HG03159 (cell line): Measurements from ENCODE around the gene GRIN2A.
"Not testable (repeated sequence)": the region's sequence is repeated elsewhere in the genome, so short reads cannot be mapped to it uniquely, and the experiment has no call there.

Experiments used
- ATAC-seq: cut with Tn5 transposase; IDR thresholded peaks from one replicate; pipeline ENCODE4 v1.9.1; 2021; ENCODE audit warnings: mild to moderate bottlenecking, moderate library complexity; ENCODE audit not compliant: unreplicated experiment

Gene GRIN2A

DNA sequence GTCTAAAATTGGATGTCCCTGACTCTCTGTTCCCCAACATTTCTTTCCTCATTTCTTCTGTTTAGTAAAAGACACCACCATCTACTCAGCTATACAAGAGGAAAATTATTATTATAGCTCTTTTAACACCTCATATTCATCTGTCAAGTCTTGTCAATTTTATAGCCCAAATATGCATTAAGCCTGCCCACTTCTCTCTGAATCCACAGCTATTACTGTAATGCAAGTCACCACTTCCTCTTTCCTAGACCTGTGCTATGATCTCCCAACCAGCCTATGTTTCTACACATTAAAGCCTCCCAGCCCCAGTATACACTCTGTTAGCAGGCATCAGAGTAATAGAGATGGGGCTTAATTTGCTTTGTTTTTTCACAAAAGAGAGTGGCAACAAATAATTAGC, 252.9 kb downstream of the GRIN2A start:
- ATAC-seq, result peak; percentile 77

GRCh38 chr16:9922441-9922840, 259.8 kb downstream of the GRIN2A start:
- no peak for ATAC-seq

- ATAC-seq, result no peak
These were observed 260.2 kb downstream of the GRIN2A start for GRCh38 chr16:9921997-9922396.

- no peak for ATAC-seq
These were observed 262.8 kb downstream of the GRIN2A start for GRCh38 chr16:9919460-9919859.

DNA sequence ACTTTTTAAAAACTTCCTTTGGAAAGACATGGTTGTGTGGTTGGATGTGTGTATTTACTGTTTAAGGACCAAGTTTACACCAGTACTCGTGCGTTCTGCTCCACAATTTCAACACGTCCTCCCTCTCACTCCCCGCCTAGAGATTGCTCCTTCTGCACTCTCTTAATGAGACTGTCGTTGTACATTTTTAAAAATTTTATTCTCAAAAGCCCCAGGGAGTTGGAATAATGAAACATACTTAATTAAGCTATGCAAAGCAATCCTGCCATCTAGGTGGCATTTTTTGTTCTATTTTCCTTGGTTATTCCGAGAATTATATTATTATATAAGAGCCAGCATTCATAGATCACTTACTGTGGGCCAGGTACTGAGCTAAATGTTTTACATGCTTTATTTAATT, 264.5 kb downstream of the GRIN2A start:
- ATAC-seq, result no peak

DNA sequence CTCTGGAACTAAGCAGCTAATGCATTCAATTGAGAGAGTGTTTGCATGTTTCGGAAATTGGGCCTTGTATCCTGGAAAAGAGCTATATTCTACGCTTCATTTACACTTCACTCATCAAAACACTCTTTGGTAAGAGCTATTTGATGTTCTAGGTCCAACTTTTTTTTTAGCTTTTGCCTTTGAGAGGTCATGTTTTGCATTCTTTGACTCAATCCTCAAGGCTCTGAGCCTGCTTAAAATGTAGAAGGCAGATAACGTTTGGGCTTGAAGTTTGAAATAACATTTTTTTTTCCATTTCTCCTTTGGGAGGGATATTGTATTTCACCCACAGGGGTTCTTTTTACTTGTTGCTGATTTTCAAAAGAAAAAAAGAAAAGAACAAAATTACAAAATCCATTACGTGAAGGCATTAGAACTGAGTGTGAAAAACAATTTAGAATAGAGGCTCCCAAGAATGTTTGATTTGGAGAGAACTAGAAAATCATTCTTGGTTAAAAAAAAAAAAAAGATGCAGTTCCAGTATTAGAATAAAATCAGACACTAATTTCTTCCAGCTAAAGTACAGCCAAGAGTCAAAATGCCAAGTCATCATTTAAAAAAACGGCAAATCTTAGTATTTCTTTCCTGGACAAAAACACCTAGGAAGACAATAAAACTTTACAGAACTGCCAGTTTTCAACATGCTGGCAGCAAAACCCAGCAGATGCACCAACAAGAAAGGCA, 268.5 kb downstream of the GRIN2A start:
- ATAC-seq, result no peak

DNA sequence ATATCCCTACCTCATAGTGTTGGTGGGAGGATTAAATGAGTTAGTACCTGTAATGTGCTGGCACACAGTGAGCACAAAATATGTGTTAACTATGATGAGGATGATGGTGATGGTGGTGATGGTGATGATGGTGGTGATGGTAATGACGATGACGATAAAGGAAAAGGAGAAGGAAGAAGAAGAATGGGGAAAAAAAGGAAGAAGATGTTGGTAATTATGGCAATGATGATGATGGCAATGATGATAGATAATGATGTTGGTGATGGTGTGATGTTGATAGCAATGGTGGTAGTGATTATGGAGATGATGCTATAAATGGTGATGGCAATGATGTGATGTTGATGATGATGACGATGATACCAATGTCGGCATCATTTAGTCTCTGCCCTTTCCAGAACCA, 270.2 kb downstream of the GRIN2A start:
- ATAC-seq, result no peak

DNA sequence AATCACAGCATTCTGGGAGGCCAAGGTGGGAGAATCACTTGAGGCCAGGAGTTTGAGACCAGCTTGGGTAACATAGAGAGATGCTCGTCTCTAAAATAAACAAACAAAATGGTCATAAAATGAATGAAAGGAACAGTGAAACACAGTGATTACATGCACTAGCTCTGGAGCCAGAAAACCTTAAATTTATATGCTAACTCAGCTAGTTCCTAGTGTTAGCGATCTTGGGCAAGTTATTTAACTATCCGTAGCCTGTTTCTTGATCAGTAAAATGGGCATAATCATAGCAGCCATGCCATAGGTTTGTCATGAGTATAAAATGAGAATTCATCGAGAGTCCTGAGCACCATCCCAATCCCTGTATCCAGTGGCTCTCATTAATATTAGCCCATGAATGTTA, 271.0 kb downstream of the GRIN2A start:
- no peak for ATAC-seq

- no peak for ATAC-seq
These were observed 273.0 kb downstream of the GRIN2A start for GRCh38 chr16:9909072-9909825.

GRCh38 chr16:9908613-9909012, 273.6 kb downstream of the GRIN2A start:
- ATAC-seq, result no peak

DNA sequence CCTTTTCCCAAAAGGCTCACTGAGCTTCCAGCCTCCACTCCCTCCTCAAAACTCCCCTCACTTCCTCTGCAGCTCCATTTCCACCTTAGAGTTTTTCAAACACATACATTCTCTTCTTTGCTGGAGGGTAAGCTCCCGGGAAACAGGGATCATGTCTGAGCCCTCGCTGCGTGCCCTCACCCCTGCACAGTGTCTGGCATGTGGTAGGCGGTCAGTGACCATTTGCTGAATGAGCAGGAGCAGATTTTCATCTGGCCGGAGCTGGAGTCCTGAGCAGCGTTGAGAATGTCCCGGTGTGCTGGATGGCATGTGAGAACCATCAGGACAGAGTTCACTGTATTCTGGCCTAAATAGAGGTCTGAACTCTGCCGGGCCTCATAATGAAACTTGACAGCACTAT, 274.5 kb downstream of the GRIN2A start:
- no peak for ATAC-seq

- no peak for ATAC-seq
These were observed 276.0 kb downstream of the GRIN2A start for GRCh38 chr16:9906218-9906617.

DNA sequence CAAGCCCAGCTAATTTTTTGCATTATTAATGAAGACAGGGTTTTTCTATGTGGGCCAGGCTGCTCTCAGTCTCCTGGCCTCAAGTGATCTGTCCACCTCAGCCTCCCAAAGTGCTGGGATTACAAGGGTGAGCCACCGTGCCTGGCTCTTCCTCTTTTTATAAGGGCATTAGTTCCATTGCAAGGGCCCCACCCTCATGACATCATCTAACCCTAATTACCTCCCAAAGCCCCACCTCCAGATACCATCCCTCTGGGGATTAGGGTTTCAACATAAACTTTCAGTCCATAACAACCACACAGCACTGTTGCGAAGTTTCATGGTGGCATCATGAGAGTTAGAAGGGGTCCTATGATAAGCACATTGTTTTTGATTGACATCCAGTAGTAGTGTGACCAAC, 277.7 kb downstream of the GRIN2A start:
- no peak for ATAC-seq

DNA sequence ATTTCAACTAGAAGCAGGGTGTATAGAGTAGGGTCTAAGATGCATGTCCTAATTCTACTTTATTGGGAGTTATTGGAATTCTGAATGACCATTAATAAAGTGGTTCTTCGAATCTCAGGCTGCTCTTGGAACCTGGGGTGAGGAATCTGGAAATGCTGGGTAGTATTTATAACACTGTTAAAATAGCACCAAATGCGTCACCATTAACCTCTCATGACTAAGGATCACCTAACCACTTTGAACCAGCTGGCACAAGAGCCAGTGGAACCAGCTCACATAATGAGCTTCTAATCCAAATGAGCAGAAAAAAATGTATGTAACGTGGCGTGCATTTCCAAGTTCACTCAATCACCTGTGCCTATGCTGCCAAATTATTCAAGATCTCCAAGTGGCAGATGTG, 281.7 kb downstream of the GRIN2A start:
- no peak for ATAC-seq

DNA sequence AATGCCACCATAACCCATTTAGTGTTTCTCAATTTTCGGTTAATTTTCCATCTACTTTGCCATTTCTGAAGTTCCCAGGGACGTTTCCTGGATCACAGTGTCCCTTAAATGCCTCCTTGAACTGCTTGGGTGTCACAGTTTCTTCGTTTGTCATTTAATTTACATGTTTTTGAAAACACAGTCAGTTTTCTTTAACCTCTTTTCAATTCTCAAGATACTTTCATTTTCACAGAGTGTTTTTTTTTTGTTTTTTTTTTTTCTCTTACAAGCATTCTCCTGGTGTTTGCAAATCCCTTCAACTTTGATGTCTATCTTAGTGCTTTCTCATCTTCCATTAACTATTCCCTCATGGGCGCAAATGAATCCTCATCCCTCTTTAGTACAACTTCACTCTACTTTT, 283.7 kb downstream of the GRIN2A start:
- no peak for ATAC-seq

GRCh38 chr16:9898124-9898523, 284.1 kb downstream of the GRIN2A start:
- no peak for ATAC-seq

DNA sequence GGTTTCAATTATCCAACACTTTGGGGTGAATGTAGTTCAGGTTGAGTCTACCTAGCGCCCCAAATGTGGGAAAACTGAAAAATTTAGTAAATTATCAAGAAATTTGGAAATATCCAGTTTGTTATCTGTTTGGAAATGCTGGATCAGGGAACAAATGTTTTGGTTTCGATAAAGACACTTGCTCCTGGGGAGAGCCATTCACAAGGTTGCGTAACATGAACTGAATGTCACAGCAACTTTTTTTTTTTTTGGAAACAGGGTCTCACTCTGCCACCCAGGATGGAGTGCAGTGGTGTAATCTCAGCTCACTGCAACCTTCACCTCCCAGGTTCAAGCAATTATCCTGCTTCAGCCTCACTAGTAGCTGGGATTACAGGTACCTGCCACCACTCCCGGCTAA, 286.4 kb downstream of the GRIN2A start:
- no peak for ATAC-seq

- ATAC-seq, result no peak
These were observed 296.4 kb downstream of the GRIN2A start for GRCh38 chr16:9885876-9886275.

GRCh38 chr16:9885467-9885866, 296.8 kb downstream of the GRIN2A start:
- no peak for ATAC-seq

DNA sequence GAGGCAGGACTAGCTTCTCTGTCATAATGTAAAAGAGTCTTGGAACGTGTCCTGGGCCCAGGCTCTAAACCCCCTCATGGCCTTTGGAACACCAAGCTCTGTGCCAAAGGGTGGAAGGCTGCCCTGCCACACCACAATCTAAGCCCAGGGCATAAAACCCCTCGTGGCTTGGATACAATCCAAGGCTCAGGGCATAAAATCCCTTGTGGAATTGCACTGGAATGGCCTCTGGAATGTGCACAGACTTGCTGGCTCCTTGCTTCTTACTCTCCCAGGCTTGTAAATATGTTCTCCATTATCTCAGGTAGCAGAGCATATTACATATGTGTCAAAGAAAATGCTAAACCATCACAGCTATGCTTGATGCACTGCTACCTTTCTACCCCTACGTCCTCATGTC, 306.2 kb downstream of the GRIN2A start:
- ATAC-seq, result not testable (repeated sequence)

DNA sequence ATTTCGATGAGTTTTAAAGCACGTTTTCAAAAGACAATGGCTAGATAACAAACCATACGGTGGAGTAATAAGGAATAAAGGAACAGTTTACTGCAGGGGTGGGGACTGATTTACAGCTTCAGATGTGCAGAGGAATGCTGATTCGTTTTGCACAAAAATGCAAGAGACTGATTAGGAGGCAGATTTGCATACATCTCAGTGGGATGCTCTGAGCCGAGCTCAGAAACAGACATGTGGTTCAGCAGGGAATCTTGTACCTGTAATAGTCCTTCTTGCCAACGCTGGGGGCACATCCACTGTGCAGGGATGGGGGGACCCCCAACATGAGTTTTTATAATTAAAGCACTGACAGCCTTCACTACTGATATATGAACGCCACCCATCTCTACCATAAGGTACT, 308.0 kb downstream of the GRIN2A start:
- no peak for ATAC-seq

DNA sequence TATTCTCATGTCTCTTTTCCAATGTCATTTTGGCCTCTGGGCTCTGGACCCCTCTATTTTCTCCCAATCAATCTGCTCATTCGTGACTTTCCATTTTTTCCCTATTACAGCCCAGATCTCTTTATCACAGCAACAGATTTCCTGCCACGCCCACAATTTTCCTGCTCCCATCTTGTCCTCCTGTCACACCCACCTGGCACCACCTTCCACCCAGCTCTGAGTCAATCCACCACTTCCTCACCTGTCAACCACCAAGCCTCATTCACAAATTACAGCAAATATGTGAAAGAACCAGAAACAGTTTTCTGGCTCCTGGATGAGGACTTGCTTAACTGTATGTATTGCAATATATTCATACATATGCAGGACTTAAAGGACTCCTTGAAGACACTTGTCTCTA, 311.3 kb downstream of the GRIN2A start:
- no peak for ATAC-seq

GRCh38 chr16:9869776-9870175, 312.5 kb downstream of the GRIN2A start:
- ATAC-seq, result no peak
